GM12878 (cell line): ENCODE results near the gene PPHLN1. TPM values are rescaled to one million over a fixed set of nuclear protein-coding genes. Genes with fewer than 3 reads are reported as not detected.

Experiments
- ATAC-seq: fragments of 200-7000 bp; cut with Tn5 transposase; 3 replicates; pipeline ENCODE4 v1.9.1; 2020; ENCODE audit warnings: mild to moderate bottlenecking, moderate library complexity
- BruUV-seq: library from RNA; stranded (reverse); fragments of 400-500 nt; replicated peaks from 2 replicates; lab custom pipeline; 2021; lab: Mats Ljungman, UMichigan
- CTCF ChIA-PET: fragments of 300-600 bp; sonication (Branson Sonifier 250); formaldehyde crosslinking; extraction: SDS; loops from one replicate; lab custom pipeline; 2021; ENCODE audit warnings: inconsistent platforms; lab: Yijun Ruan, JAX
- POLR2A ChIA-PET: fragments of 350-600 bp; formaldehyde crosslinking; extraction: SDS; loops from one replicate; lab custom pipeline; 2021; ENCODE audit warnings: inconsistent platforms; lab: Charles Lee
- RAD21 ChIA-PET: fragments of 300-600 bp; sonication (Branson Sonifier 250); formaldehyde crosslinking; loops from one replicate; lab custom pipeline; 2023; ENCODE audit warnings: antibody characterized with exemption; ENCODE audit not compliant: unreplicated experiment; lab: Charles Lee
- SMC1A ChIA-PET: fragments of 300-600 bp; sonication (Branson Sonifier 250); formaldehyde crosslinking; loops from one replicate; lab custom pipeline; 2023; ENCODE audit not compliant: unreplicated experiment, uncharacterized antibody; lab: Charles Lee
- DNase-seq: peaks from one replicate; pipeline ENCODE4 v3.0.0-alpha.2; 2011; ENCODE audit warnings: low read depth, low spot score
- FAIRE-seq: peaks from 3 replicates; lab custom pipeline; 2011; peaks lifted over from hg19 to GRCh38; lab: Jason Lieb, UNC
- H2AFZ ChIP-seq: 2 replicates; pipeline ENCODE4 v1.6.0; 2011; ENCODE audit warnings: low read depth, low read length, control low read depth; ENCODE audit not compliant: control insufficient read depth
- H3K27ac ChIP-seq: 2 replicates; pipeline ENCODE4 v1.5.1; 2011; ENCODE audit warnings: control low read depth; ENCODE audit not compliant: control insufficient read depth, insufficient read depth
- H3K27me3 ChIP-seq, 2 experiments: replicated peaks in 1 of 2; 2 replicates each; pipeline versions ENCODE4 v1.6.0 to v1.6.1; 2011; ENCODE audit warnings: low read length in 1 of 2; ENCODE audit not compliant: control insufficient read depth in 2 of 2, insufficient read depth in 2 of 2
- H3K36me3 ChIP-seq, 2 experiments: 2 replicates each; pipeline ENCODE4 v1.5.1; 2011; ENCODE audit warnings: low read length in 1 of 2; ENCODE audit not compliant: control insufficient read depth in 2 of 2, insufficient read depth in 2 of 2
- H3K4me1 ChIP-seq: 2 replicates; pipeline ENCODE4 v1.6.1; 2011; ENCODE audit warnings: mild to moderate bottlenecking, low read length, moderate library complexity, mixed read lengths; ENCODE audit not compliant: control insufficient read depth, insufficient read depth
- H3K4me2 ChIP-seq: 2 replicates; pipeline ENCODE4 v1.6.0; 2011; ENCODE audit warnings: control low read depth; ENCODE audit not compliant: control insufficient read depth, insufficient read depth
- H3K4me3 ChIP-seq: fragments of 200-600 bp; sonication (generic); 2 replicates; pipeline ENCODE4 v1.5.1; 2016
- H3K79me2 ChIP-seq: 2 replicates; pipeline ENCODE4 v1.6.0; 2011; ENCODE audit warnings: low read length; ENCODE audit not compliant: control insufficient read depth, insufficient read depth
- H3K9ac ChIP-seq: 2 replicates; pipeline ENCODE4 v1.8.0; 2011; ENCODE audit warnings: low read length, control low read depth, mixed read lengths; ENCODE audit not compliant: control insufficient read depth, insufficient read depth
- H3K9me3 ChIP-seq: replicated peaks from 3 replicates; pipeline ENCODE4 v1.5.1; 2011; ENCODE audit warnings: mild to moderate bottlenecking, low read length; ENCODE audit not compliant: control insufficient read depth, insufficient read depth
- H4K20me1 ChIP-seq: 2 replicates; pipeline ENCODE4 v1.6.0; 2011; ENCODE audit not compliant: control insufficient read depth, insufficient read depth
- CHD2 ChIP-seq: IDR thresholded peaks from 2 replicates; pipeline ENCODE4 v1.6.1; 2011; ENCODE audit warnings: low read depth, low read length, improper control_type of control experiment, borderline replicate concordance
- HCFC1 ChIP-seq: fragments of 150-350 bp; IDR thresholded peaks from 2 replicates; pipeline ENCODE4 v1.6.1; 2014; ENCODE audit warnings: low read length
- KAT2A ChIP-seq: conservative IDR thresholded peaks from 2 replicates; pipeline ENCODE4 v1.6.1; 2011; ENCODE audit warnings: low read depth, low read length; ENCODE audit not compliant: control insufficient read depth
- MYB ChIP-seq: fragments of 150-350 bp; IDR thresholded peaks from 2 replicates; pipeline ENCODE4 v1.6.1; 2014; ENCODE audit warnings: mild to moderate bottlenecking, low read depth, low read length, borderline replicate concordance
- NRF1 ChIP-seq: conservative IDR thresholded peaks from 2 replicates; pipeline ENCODE4 v1.6.1; 2011; ENCODE audit warnings: mild to moderate bottlenecking, low read depth, low read length, improper control_type of control experiment
- RAD21 ChIP-seq: IDR thresholded peaks from 2 replicates; pipeline ENCODE4 v1.6.1; 2011; ENCODE audit warnings: mild to moderate bottlenecking, low read depth, low read length, moderate library complexity; ENCODE audit not compliant: insufficient read depth
- RFX5 ChIP-seq: IDR thresholded peaks from 2 replicates; pipeline ENCODE4 v1.6.1; 2011; ENCODE audit warnings: low read depth, low read length, improper control_type of control experiment
- TCF3 ChIP-seq: IDR thresholded peaks from 2 replicates; pipeline ENCODE4 v1.6.1; 2012; ENCODE audit warnings: low read depth, mild to moderate bottlenecking, low read length, borderline replicate concordance; ENCODE audit not compliant: insufficient read depth
- ZNF274 ChIP-seq: IDR thresholded peaks from one replicate; pipeline ENCODE4 v1.8.0; 2011; ENCODE audit not compliant: insufficient read length, insufficient read depth
- ZSCAN29 ChIP-seq: fragments of 450-650 bp; IDR thresholded peaks from 2 replicates; pipeline ENCODE4 v1.6.1; 2017; ENCODE audit warnings: mild to moderate bottlenecking, moderate library complexity
- WGBS: methylation state at CpG from one replicate; pipeline ENCODE4 v1.1.6; 2016; ENCODE audit warnings: low lambda C conversion rate; ENCODE audit not compliant: insufficient replicate concordance, insufficient coverage; ENCODE audit errors: missing lambda C conversion rate; 5-methylcytosine and 5-hydroxymethylcytosine counted together
- in situ Hi-C: fragments of 300-500 bp; cut with MboI; formaldehyde crosslinking; loops from 9 replicates; pipeline ENCODE4 v1.14.3; 2018; ENCODE audit warnings: mixed read lengths
- intact Hi-C: fragments of 100-400 bp; cut with micrococcal nuclease; formaldehyde crosslinking; loops from one replicate; pipeline ENCODE4 v1.14.2; 2022; ENCODE audit not compliant: unreplicated experiment
- microRNA-seq: library from miRNA; unstranded; fragments of <30 nt; microRNA quantifications from one replicate; pipeline ENCODE4, GENCODE V29; 2018
- polyA plus RNA-seq, 11 experiments: library from polyadenylated mRNA; depleted of rRNA in 4 of 11; unstranded in 6 of 11; stranded (reverse) in 5 of 11; fragments of >200 nt; fragmentation: Nextera tagmentation in 4 of 11; fragmentation: Illumina TruSeq in 1 of 11; extraction: Ambion mirVana in 4 of 11; extraction: Trizol in 1 of 11; gene quantifications; 1 replicate in 1 of 11; 2 replicates in 10 of 11; pipeline versions ENCODE4 v1.2.1 to v1.2.3, GENCODE V29; 2011 to 2016; ENCODE audit warnings: inconsistent platforms in 2 of 11, missing spikeins in 2 of 11, low read depth in 1 of 11
- small RNA-seq: library from RNA; depleted of rRNA; stranded (forward); fragments of <200 nt; gene quantifications from one replicate; pipeline ENCODE3, GENCODE V24; 2014
- total RNA-seq, 4 experiments: library from RNA; depleted of rRNA in 3 of 4; stranded (reverse); fragments of >200 nt in 3 of 4; fragmentation: Illumina TruSeq in 1 of 4; extraction: Trizol in 1 of 4; gene quantifications; 2 replicates each; pipeline versions ENCODE4 v1.2.1 to v1.2.3, GENCODE V29; 2013 to 2021

Gene PPHLN1
- total and polyA plus RNA-seq, 10 of the 15 experiments (the other 5 are each of a cell fraction or from before 2014, with no cell fraction given), result 73.6 to 117 (median 92.1) TPM

GRCh38 chr12:42490261-42490842 is 164.4 kb downstream of the PPHLN1 start:
- no peak overlapping the region for H3K4me2 ChIP-seq
- H3K4me3 ChIP-seq, result no peak overlapping the region
- no peaks in the 10 kb centered on the region for H3K9me3 ChIP-seq
- BruUV-seq, result no TSS peak
- no peaks in the 10 kb centered on the region for H4K20me1 ChIP-seq
- 41% methylated on average over 5 of the region's 5 CpGs for WGBS
- H3K27ac ChIP-seq, result no peak overlapping the region
- ChIA-PET POLR2A (no interaction called here), RAD21 (no interaction called here), SMC1A (interaction anchor here (1.3 to 1.8 kb wide), 3 partner anchors 8 to 79 kb away, joined by 3 to 6 read pairs (median 4); no protein-coding TSS in a partner anchor), CTCF (interaction anchor here (0.9 to 11.2 kb wide), 4 partner anchors 8 to 118 kb away, joined by 3 to 117 read pairs (median 4); no protein-coding TSS in a partner anchor)
- peaks cover 0 to 2% of the 10 kb centered on the region in 2 experiments; a peak in 1 of 4 replicates for H3K27me3 ChIP-seq
- in situ Hi-C loops, result no loop called here
- H3K9ac ChIP-seq, result no peak overlapping the region
- ATAC-seq (no peak), DNase-seq (no peak), FAIRE-seq (no peak)
- TF ChIP-seq RFX5 (no peak), NRF1 (no peak), RAD21 (no peak), ZNF274 (no peak), TCF3 (no peak), CHD2 (no peak), HCFC1 (no peak), MYB (no peak), KAT2A (no peak), ZSCAN29 (no peak)
- H3K36me3 ChIP-seq, result no peaks in the 10 kb centered on the region
- H3K4me1 ChIP-seq, result no peaks in the 10 kb centered on the region
- no peaks in the 10 kb centered on the region for H3K79me2 ChIP-seq
- no peak overlapping the region for H2AFZ ChIP-seq
- intact Hi-C loops, result no loop called here

Small RNA genes lying within 50 kb of the gene (microRNA-seq; reads per million reads assigned to microRNA genes)
- gene MIR7851, result 0.56 reads per million

Small RNA genes lying within 50 kb of the gene (small RNA-seq; reads per million reads assigned to genes)
- 0.27 reads per million for gene MIR7851
- gene RF00019, result not detected
- not detected for gene RF00090
- gene RNU6-249P, result not detected

Other genes starting within 250 kb of the PPHLN1 start
- gene GXYLT1, start 181.3 kb upstream of the PPHLN1 start, total RNA-seq (2014; rRNA removed), result 7.9 and 8.5 TPM in 2 replicates
- 7.1 and 7.8 TPM in 2 replicates for gene GXYLT1, start 181.3 kb upstream of the PPHLN1 start, total RNA-seq (2014; rRNA removed; fragmentation: Illumina TruSeq; extraction: Trizol)
- gene GXYLT1, start 181.3 kb upstream of the PPHLN1 start, total RNA-seq (2021), result 8.7 and 9.4 TPM in 2 replicates
- gene GXYLT1, start 181.3 kb upstream of the PPHLN1 start, polyA plus RNA-seq (2011; rRNA removed), result 10.3 and 18.3 TPM in 2 replicates
- gene GXYLT1, start 181.3 kb upstream of the PPHLN1 start, polyA plus RNA-seq (2014; fragmentation: Illumina TruSeq; extraction: Trizol), result 10.2 and 17.7 TPM in 2 replicates
- gene GXYLT1, start 181.3 kb upstream of the PPHLN1 start, polyA plus RNA-seq (2014; fragmentation: Nextera tagmentation; extraction: Ambion mirVana), result 1 to 10 TPM; 2.3 to 2.4 TPM
- 6.3 and 7.0 TPM in 2 replicates for gene GXYLT1, start 181.3 kb upstream of the PPHLN1 start, polyA plus RNA-seq (2014; rRNA removed)
- gene GXYLT1, start 181.3 kb upstream of the PPHLN1 start, polyA plus RNA-seq (2016; fragmentation: Nextera tagmentation; extraction: Ambion mirVana), result 10 to 100 TPM; 12.7 to 14.9 TPM
- 16.6 and 18.8 TPM in 2 replicates for gene YAF2, start 87.9 kb upstream of the PPHLN1 start, total RNA-seq (2014; rRNA removed)
- gene YAF2, start 87.9 kb upstream of the PPHLN1 start, total RNA-seq (2014; rRNA removed; fragmentation: Illumina TruSeq; extraction: Trizol), result 24.2 and 25.8 TPM in 2 replicates
- 33.3 and 36.6 TPM in 2 replicates for gene YAF2, start 87.9 kb upstream of the PPHLN1 start, total RNA-seq (2021)
- 26.3 and 36.1 TPM in 2 replicates for gene YAF2, start 87.9 kb upstream of the PPHLN1 start, polyA plus RNA-seq (2011; rRNA removed)
- 26.4 and 36.8 TPM in 2 replicates for gene YAF2, start 87.9 kb upstream of the PPHLN1 start, polyA plus RNA-seq (2014; fragmentation: Illumina TruSeq; extraction: Trizol)
- gene YAF2, start 87.9 kb upstream of the PPHLN1 start, polyA plus RNA-seq (2014; fragmentation: Nextera tagmentation; extraction: Ambion mirVana), result 10 to 100 TPM; 20.8 TPM
- gene YAF2, start 87.9 kb upstream of the PPHLN1 start, polyA plus RNA-seq (2014; rRNA removed), result 13.6 and 20.8 TPM in 2 replicates
- gene YAF2, start 87.9 kb upstream of the PPHLN1 start, polyA plus RNA-seq (2016; fragmentation: Nextera tagmentation; extraction: Ambion mirVana), result 10 to 100 TPM; 22.2 to 23.8 TPM
- gene ZCRB1, start 73 bp upstream of the PPHLN1 start, total RNA-seq (2014; rRNA removed), result 44.0 and 46.4 TPM in 2 replicates
- 80.5 and 87.0 TPM in 2 replicates for gene ZCRB1, start 73 bp upstream of the PPHLN1 start, total RNA-seq (2014; rRNA removed; fragmentation: Illumina TruSeq; extraction: Trizol)
- gene ZCRB1, start 73 bp upstream of the PPHLN1 start, total RNA-seq (2021), result 58.4 and 65.4 TPM in 2 replicates
- gene ZCRB1, start 73 bp upstream of the PPHLN1 start, polyA plus RNA-seq (2011; rRNA removed), result 49.9 and 76.4 TPM in 2 replicates
- 127 and 163 TPM in 2 replicates for gene ZCRB1, start 73 bp upstream of the PPHLN1 start, polyA plus RNA-seq (2014; fragmentation: Illumina TruSeq; extraction: Trizol)
- gene ZCRB1, start 73 bp upstream of the PPHLN1 start, polyA plus RNA-seq (2014; fragmentation: Nextera tagmentation; extraction: Ambion mirVana), result 100 to 1,000 TPM in 1 of 2 experiments, 10 to 100 TPM in 1; 90.1 to 102 TPM
- 35.3 and 43.3 TPM in 2 replicates for gene ZCRB1, start 73 bp upstream of the PPHLN1 start, polyA plus RNA-seq (2014; rRNA removed)
- gene ZCRB1, start 73 bp upstream of the PPHLN1 start, polyA plus RNA-seq (2016; fragmentation: Nextera tagmentation; extraction: Ambion mirVana), result 100 to 1,000 TPM; 171 to 178 TPM